Vagina (tissue), 2 donors: ENCODE measurements around the gene RFPL4A. TPM values are rescaled to one million over a fixed set of nuclear protein-coding genes. Genes with fewer than 3 reads are reported as not detected.
"Not testable (repeated sequence)": the region's sequence is repeated elsewhere in the genome, so short reads cannot be mapped to it uniquely, and the experiment has no call there.

Experiments
- DNase-seq, 2 donors: peaks; one replicate each; pipeline ENCODE4 v3.0.0-alpha.2; 2017; ENCODE audit errors: extremely low spot score in 2 of 2
- H3K27ac ChIP-seq: fragments of 200-600 bp; sonication (generic); one replicate; pipeline ENCODE4 v1.5.1; 2019
- H3K27me3 ChIP-seq: fragments of 200-600 bp; sonication (generic); one replicate; pipeline ENCODE4 v1.5.1; 2019
- H3K36me3 ChIP-seq, 2 donors: fragments of 200-600 bp; sonication (generic); one replicate each; pipeline ENCODE4 v1.5.1; 2017 to 2019
- H3K4me1 ChIP-seq: fragments of 200-600 bp; sonication (generic); one replicate; pipeline ENCODE4 v1.5.1; 2019
- H3K4me3 ChIP-seq, 2 donors: fragments of 200-600 bp; sonication (generic); 1 replicate in 1 of 2; 2 replicates in 1 of 2; pipeline ENCODE4 v1.5.1; 2016 to 2019
- H3K9me3 ChIP-seq: fragments of 200-600 bp; sonication (generic); one replicate; pipeline ENCODE4 v1.5.1; 2019
- POLR2A ChIP-seq, 2 donors: fragments of 450-650 bp; IDR thresholded peaks; one replicate each; pipeline ENCODE4 v1.6.1; 2017; ENCODE audit warnings: antibody characterized with exemption in 2 of 2, mild to moderate bottlenecking in 2 of 2, moderate library complexity in 2 of 2
- POLR2AphosphoS5 ChIP-seq, 2 donors: sonication (generic); formaldehyde crosslinking; IDR thresholded peaks; one replicate each; pipeline ENCODE4 v1.9.0; 2017; ENCODE audit warnings: antibody characterized with exemption in 2 of 2, mild to moderate bottlenecking in 2 of 2, low read depth in 1 of 2; ENCODE audit not compliant: insufficient read depth in 1 of 2
- intact Hi-C: fragments of 100-400 bp; cut with DNase I; formaldehyde crosslinking; loops from one replicate; pipeline ENCODE4 v1.15.1; 2023
- total RNA-seq: library from RNA; depleted of rRNA; stranded (reverse); fragments of >200 nt; gene quantifications from one replicate; pipeline ENCODE4 v1.2.3, GENCODE V29; 2016
- TF ChIP-seq, protein P1 (sequence below), 3 experiments: fragments of 450-650 bp in 2 of 3; fragments of 200-600 bp in 1 of 3; sonication (generic) in 1 of 3; IDR thresholded peaks; one replicate each; pipeline ENCODE4 v1.5.1; 2017 to 2019; ENCODE audit warnings: antibody characterized with exemption in 3 of 3, mild to moderate bottlenecking in 2 of 3, moderate library complexity in 2 of 3

The RFPL4A gene
- not detected for total RNA-seq

DNA sequence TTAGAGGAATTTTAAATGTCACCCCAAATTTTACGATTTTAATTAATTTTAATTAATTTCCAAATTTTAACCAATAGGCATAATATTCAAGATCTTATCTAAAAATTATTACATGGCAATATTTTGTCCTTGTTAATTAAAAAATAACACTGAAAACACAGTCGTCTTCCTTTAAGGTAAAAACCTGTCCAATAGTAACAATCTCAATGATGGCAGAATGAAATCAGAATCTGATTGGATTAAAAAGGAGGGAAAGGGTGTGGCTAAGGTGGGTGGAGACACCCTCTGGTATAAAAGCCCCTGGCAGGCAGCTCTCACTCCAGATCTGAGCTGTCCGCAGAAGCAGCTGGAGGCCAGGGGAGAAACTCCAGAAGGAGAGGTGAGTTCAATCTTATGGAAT, at the start of gene RFPL4A:
Gene RFPL4A (plus strand): TSS at position 301 of the 400 bp plus-strand sequence. CDS start 2,704 bp downstream, outside the sequence.
- intact Hi-C loops, H3K9me3 ChIP-seq, H3K27ac ChIP-seq, H3K4me3 ChIP-seq, DNase-seq, H3K27me3 ChIP-seq, H3K36me3 ChIP-seq, H3K4me1 ChIP-seq: not testable (repeated sequence)

DNA sequence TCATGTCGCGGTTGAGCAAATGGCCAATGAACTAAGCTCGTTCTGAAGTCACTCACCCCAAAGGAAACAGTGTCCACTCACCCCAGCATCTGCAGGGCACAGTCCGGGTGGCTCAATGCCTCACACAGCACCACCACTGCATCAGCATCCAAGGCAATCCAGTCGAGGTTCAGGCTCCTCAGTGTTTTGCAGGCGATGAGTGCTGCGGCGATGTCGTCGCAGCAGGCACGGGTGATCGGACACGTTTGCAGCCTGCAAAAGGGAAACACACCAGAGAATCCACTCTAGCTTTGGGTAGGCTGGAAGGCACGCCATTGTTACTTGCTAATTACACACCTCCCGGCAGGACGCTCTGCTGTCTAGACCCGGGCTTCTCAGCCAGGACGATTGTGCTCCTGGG, 47.2 kb upstream of the RFPL4A start:
- no peaks in the 10 kb centered on the region for H3K4me1 ChIP-seq
- TF ChIP-seq, protein P1, sequence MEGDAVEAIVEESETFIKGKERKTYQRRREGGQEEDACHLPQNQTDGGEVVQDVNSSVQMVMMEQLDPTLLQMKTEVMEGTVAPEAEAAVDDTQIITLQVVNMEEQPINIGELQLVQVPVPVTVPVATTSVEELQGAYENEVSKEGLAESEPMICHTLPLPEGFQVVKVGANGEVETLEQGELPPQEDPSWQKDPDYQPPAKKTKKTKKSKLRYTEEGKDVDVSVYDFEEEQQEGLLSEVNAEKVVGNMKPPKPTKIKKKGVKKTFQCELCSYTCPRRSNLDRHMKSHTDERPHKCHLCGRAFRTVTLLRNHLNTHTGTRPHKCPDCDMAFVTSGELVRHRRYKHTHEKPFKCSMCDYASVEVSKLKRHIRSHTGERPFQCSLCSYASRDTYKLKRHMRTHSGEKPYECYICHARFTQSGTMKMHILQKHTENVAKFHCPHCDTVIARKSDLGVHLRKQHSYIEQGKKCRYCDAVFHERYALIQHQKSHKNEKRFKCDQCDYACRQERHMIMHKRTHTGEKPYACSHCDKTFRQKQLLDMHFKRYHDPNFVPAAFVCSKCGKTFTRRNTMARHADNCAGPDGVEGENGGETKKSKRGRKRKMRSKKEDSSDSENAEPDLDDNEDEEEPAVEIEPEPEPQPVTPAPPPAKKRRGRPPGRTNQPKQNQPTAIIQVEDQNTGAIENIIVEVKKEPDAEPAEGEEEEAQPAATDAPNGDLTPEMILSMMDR (IDR thresholded peaks at IDR 0.05), result no peak
- TF ChIP-seq POLR2AphosphoS5 (IDR thresholded peaks at IDR 0.05; ENCODE audit: insufficient read depth in 1 of 2, low read depth in 1 of 2) (no peak), POLR2A (IDR thresholded peaks at IDR 0.05) (no peak)
- DNase-seq, result no peak
- no peak overlapping the region for H3K27ac ChIP-seq
- H3K4me3 ChIP-seq, result no peak overlapping the region
- no peaks in the 10 kb centered on the region for H3K36me3 ChIP-seq
- no peaks in the 10 kb centered on the region for H3K9me3 ChIP-seq
- no peaks in the 10 kb centered on the region for H3K27me3 ChIP-seq
- intact Hi-C loops, result no loop called here

DNA sequence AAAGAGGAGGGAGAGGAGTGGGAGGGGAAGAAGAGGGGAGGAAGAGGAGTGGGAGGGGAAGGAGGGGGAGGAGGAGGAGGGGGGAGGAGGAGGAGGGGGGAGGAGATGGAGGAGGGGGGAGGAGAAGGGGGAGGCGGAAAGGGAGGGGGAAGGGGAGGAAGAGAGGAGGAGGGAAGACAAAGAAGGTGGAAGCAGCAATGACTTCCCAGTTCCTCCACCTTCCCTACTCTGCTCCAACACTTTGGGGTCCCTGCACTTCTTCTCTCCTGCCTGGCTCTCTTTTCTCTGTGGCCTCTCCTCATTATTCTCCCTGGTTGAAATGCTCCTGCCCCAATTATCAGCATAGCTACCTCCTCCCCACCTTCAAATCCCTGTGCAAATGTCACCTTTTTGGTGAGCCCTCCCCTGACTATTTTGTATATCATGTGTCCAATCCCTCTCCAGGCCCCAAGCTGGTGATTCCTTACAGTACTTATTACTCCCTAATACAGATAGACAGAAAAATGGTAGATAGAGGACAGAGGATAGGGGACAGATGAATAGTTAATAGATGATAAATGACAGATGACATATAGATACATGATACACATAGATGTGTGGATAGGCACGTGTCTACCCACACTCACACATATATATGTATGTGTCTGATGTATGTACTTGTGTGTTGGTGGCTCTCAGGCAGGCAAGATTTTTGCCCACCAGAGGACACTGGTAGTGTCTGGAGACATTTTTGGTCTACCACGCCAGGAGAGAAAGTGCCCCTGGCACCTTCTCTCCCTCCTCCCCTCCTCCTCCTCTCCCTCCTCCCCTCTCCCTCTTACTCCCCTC, 45.9 kb upstream of the RFPL4A start:
- Histone ChIP-seq H3K27me3 (no peaks in the 10 kb centered on the region), H3K4me1 (no peaks in the 10 kb centered on the region), H3K27ac (no peak overlapping the region), H3K36me3 (no peaks in the 10 kb centered on the region), H3K9me3 (no peaks in the 10 kb centered on the region), H3K4me3 (no peak overlapping the region)
- DNase-seq, result no peak
- intact Hi-C loops, result no loop called here
- TF ChIP-seq POLR2A (IDR thresholded peaks at IDR 0.05), result no peak
- TF ChIP-seq, protein P1 (IDR thresholded peaks at IDR 0.05), result no peak
- TF ChIP-seq POLR2AphosphoS5 (IDR thresholded peaks at IDR 0.05; ENCODE audit: insufficient read depth in 1 of 2, low read depth in 1 of 2), result no peak

DNA sequence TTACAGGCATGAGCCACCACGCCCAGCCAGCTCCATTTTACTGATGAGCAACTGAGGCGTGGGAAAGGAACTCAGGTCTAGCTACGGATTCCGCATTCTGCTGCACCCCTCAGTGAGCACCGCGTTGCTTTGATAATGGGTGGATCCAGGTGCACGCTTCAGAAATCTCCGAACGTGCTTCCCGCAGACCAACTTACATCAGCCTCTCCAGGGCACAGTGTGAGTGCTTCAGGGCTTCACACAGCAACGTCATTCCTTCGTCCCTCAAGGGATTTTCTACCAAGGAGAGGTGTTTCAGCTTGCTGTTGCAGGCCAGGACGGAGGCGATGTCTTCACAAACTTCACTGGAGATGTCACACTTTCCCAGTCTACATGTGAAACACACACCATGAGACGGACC, 42.4 kb upstream of the RFPL4A start:
- Histone ChIP-seq H3K9me3 (no peaks in the 10 kb centered on the region), H3K4me1 (no peaks in the 10 kb centered on the region), H3K4me3 (no peak overlapping the region), H3K36me3 (no peaks in the 10 kb centered on the region), H3K27me3 (no peaks in the 10 kb centered on the region), H3K27ac (no peak overlapping the region)
- no peak for DNase-seq
- TF ChIP-seq POLR2AphosphoS5 (IDR thresholded peaks at IDR 0.05; ENCODE audit: insufficient read depth in 1 of 2, low read depth in 1 of 2) (no peak), POLR2A (IDR thresholded peaks at IDR 0.05) (no peak)
- TF ChIP-seq, protein P1 (IDR thresholded peaks at IDR 0.05), result no peak
- intact Hi-C loops, result no loop called here

DNA sequence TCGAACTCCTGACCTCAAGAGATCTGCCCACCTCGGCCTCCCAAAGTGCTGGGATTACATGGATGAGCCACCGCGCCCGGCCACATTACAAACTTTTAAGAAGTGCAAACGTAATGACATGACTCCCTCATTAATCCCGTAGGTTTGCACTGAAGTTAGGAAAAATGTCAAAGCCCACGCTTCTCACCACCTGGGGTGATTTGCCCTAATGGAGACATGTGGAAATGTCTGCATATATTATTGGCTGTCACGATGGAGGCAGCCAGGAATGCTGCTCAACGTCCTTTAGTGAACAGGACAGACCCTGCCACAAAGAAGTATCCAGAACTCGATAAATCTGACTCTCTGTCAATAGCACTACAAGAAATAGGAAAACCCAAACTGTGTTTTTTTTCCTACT, 41.6 kb upstream of the RFPL4A start:
- TF ChIP-seq POLR2A (IDR thresholded peaks at IDR 0.05) (no peak), POLR2AphosphoS5 (IDR thresholded peaks at IDR 0.05; ENCODE audit: insufficient read depth in 1 of 2, low read depth in 1 of 2) (no peak)
- TF ChIP-seq, protein P1 (IDR thresholded peaks at IDR 0.05), result no peak

DNA sequence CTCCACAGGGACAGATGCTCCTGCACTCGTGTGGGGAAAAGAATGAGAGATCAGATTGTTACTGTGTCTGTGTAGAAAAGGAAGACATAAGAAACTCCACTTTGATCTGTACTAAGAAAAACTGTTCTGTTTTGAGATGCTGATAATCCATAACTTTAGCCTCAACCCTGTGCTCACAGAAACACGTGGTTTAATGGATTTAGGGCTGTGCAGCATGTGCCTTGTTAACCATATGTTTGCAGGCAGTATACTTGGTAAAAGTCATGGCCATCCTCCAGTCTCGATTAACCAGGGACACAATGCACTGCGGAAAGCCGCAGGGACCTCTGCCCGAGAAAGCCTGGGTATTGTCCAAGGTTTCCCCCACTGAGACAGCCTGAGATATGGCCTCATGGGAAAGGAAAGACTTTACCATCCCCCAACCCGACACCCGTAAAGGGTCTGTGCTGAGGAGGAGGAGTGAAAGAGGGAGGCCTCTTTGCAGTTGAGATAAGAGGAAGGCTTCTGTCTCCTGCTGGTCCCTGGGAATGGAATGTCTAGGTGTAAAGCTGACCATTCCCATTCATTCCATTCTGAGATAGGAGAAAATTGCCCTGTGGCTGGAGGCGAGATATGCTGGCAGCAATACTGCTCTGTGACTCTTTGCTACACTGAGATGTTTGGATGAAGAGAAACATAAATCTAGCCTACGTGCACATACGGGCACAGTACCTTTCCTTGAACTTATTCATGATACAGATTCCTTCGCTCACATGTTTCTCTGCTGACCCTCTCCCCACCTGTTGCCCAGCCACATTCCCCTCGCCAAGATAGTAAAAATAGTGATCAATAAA, 40.8 kb upstream of the RFPL4A start:
- H3K27ac ChIP-seq, intact Hi-C loops, H3K27me3 ChIP-seq: not testable (repeated sequence)

More for the DNA sequence above, 41.6 kb upstream of the RFPL4A start:
- no peak overlapping the region for H3K4me3 ChIP-seq
- intact Hi-C loops, result no loop called here
- no peaks in the 10 kb centered on the region for H3K27me3 ChIP-seq
- H3K9me3 ChIP-seq, result no peaks in the 10 kb centered on the region
- no peaks in the 10 kb centered on the region for H3K36me3 ChIP-seq
- no peak for DNase-seq
- no peaks in the 10 kb centered on the region for H3K4me1 ChIP-seq
- no peak overlapping the region for H3K27ac ChIP-seq

More for the DNA sequence above, 40.8 kb upstream of the RFPL4A start:
- H3K4me3 ChIP-seq, H3K4me1 ChIP-seq, DNase-seq, H3K36me3 ChIP-seq, H3K9me3 ChIP-seq: not testable (repeated sequence)
